GM19239 (cell line): ENCODE data around the gene CTSW.

Source experiments
- DNase-seq: peaks from one replicate; pipeline ENCODE4 v3.0.0; 2011; ENCODE audit warnings: low spot score; ENCODE audit not compliant: insufficient read length
- FAIRE-seq: peaks from 2 replicates; lab custom pipeline; 2011; peaks lifted over from hg19 to GRCh38; lab: Jason Lieb, UNC

Gene CTSW

DNA sequence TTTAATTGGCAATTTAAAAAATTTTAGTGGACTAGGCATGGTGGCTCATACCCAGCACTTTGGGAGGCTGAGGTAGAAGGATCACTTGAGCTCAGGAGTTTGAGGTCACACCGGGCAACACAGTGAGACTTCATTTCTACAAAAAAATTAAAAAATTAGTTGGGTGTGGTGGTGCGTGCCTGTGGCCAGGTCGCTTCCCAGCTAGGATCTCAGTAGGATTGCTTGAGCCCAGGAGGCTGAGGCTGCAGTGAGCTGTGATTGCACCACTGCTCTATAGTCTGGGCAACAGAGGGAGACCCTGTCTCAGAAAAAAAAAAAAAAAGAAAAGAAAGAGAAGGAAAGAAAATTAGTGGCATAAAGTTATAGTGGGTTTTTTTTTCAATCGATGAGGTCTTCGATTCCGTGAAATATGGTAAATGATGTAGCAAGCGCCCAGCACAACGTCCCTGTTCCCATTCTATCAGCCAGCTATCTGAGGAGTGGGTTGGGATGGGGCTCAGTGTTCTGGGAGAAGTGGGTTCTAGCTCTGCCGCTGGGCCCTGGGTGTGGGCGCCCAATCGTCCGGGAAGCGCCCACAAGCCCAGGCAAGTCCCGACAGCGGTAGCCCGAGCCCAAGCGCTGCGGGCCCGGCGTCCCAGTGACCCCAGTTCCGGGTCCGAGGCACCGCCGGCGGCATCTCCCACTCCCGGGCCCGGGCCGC, 19.2 kb downstream of the CTSW start:
- FAIRE-seq (no peak), DNase-seq (no peak)

DNA sequence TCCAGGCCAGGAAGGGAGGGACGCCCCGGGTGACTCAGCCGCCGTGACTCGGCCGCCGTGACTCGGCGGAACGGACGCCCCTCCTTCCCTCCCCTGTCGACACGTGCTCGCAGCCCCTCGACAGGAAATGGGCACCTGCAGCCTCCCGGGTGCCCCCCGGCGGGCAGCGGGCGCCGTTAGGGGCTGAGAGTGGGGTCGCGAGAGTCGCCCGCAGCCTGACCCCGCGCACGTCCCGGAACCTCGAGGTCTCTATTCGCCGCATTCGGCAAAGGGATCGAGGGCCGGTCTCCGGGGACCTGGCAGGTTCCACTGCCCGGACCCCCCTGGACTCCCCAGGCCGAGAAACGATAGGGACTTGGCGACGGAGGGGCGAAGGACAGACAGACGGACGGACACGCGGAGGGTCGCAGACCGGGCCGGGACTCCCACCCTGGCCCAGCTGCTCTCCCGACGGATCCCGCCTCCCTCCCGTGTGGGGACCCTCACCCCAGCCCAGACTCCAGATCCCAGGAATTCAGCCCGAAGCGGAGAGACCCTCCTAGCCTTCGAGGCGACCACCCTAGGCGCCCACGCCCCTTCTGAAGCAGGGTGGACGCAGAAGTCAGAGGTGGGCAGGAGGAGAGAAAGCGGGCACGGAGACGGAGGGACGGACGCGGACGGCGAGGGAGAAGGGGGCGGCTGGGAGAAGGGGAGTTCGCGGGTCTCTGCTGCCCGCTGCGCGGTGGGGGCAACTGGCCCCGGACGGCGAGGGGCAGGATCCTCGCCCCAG, 19.9 kb downstream of the CTSW start:
- FAIRE-seq: no peak
- DNase-seq: no peak

DNA sequence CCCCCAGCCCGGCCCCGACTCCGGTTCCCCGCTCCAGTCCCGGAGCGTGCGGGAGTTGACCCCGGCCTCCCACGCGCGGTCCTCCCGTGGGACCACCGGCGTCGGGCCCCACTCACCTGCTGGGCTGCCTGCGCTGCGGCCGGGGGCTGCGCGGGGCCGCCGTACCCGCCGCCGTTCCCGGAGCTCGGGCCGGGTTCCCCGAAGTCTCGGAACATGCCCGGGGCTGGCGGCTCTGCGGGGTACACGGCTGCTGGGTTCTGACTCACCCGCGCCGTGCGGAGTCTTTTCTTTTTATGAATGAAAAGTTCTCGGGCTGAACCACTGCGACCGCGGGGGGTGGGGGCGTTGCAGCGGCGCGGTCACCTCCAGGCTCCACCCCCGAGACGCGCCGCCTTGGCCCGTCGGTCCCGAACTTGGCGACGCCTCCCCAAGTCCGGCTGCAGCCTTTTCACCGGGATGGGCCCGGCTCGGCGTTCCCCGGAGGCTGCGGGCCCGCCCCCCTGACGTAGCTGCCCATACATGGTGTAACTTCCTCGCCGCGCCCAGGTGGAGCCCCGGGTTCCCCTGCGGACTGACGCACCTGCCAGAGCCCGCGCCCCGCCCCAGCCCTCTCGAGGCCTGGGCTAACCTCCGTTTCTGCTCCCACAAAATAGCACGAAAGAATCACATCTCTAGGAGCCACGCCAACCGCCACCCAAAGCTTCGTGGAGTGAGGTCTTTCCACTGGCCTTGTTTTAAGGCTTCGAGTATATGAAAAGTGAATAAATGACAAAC, 20.7 kb downstream of the CTSW start, which contains the start of gene FOSL1:
TSS of gene FOSL1 (minus strand) at position 264 of the 774 bp plus-strand sequence. CDS start at position 215, 49 bp downstream.
- peak; percentile 76 for DNase-seq
- peak; percentile 18 for FAIRE-seq

DNA sequence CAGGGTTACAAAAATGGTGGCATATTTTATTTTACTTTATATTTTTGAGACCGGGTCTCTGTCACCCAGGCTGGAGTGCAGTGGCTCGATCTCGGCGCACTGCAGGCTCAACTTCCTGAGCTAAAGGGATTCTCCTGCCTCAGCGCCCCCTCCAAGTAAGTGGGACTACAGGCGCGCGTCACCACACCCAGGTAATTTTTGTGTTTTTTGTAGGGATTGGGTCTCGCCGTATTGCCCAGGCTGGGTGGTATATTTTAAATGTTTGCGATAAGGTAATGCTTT, 21.2 kb downstream of the CTSW start:
- DNase-seq (no peak), FAIRE-seq (no peak)

DNA sequence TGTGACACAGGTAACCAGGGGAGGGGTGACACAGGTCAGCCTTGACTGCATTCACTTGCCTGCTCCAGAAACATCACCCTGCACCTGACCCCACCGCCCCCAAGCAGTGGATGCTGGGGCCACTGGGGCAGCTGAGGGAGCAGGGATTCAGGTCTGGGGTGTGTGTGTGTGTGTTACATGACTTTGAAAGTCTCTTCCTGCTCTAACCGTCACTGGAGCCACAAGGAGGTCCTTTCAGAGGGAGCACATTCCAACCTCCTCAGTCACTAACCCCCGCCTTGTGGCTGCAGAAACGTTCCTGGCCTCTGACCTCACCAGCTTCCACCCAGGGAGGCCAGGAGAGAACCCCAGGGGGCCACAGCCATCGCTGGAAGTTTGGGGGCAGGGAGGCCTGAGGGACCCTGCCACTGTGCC, 23.4 kb downstream of the CTSW start:
- FAIRE-seq: no peak
- no peak for DNase-seq

DNA sequence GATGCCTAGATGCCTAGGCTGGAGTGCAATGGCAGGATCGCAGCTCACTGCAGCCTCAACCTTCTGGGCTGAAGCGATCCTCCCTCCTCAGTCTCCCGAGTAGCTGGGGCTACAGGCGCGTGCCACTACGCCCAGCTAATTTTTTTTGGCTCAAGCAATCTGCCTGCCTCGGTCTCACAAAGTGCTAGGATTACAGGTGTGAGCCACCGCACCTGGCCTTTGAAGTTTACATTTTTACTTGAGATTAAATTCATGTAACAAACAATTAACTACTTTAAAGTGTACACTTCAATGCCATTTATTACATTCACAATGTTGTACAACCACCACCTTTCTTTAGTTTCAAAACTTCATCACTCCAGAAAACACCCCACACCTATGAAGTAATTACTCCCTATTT, 24.1 kb downstream of the CTSW start:
- FAIRE-seq (no peak), DNase-seq (no peak)

DNA sequence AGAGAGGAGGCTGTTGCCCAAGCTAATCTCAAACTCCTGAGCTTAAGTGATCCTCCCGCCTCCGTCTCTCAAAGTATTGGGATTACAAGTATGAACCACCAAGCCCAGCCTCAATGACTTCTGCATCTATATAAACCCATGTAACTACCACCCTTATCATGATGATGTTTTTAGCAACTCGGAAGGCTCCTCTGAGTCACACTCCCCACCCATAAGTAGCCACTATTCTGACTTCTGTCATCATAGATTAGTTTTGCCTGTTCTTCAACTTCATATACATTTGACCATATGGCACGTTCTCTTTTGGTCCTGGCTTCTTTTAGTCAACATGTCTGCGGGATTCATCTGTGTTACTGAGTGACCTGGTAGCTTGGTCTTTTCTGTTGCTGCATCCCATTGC, 27.0 kb downstream of the CTSW start:
- FAIRE-seq: no peak
- no peak for DNase-seq

DNA sequence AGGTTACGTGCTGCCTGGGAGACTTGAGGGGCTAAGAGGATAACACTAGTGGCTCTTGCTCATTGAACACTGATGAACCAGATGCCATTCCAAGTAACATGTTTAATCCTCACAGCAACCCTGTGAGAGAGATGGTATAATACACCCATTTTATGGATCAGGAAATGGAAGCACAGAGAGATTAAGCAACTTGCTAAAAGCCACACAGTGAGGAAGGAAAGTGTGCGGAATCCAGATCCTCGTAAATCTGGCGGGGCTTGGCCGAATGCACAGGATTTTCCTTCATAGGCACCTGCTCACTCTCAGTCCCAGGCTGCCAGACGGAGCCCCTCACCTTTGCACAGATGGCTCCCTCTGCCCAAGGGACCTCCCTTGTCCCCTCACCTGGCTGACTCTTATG, 28.2 kb downstream of the CTSW start:
- no peak for DNase-seq
- FAIRE-seq: no peak

DNA sequence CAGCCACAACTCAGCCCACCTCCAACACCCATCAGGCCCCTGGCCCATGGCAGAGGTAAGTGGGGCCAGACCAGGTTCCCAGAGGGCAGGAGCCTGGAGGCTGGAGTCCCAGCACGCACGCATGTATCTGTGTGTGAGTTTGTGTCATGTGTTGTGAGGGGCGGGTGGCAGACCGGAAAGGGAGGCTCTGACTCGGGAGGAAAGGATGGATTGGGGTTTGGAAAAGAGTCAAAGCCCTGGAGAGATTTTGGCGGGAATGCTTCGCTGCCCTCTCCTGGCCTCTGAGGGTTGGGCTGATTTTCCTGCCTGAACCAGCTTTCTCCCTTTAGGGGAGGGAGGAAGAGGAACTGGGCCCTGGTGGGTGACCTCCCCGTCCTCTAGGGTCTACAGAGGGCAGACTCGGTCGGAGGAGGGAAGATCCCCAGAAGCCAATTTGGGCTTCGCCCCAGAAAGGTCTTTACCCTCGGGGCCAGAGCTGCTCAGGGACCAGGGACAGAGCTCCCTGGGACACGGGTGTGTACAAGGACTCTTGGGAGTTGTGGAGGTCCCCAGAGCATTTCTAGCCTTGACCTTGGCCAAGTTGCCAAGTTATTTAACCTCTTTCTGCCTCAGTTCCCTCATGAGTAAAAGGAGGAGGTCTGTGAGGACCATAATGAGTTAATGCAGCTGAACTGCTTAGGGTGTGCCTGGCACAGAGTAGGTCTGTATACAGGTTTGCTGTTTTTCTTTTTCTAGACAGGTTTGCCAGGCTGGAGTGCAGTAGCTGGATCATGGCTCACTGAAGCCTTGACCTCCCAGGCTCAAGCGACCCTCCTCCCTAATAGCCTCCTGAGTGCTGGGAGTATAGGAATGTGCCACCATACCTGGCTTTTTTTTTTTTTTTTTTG, 32.3 kb downstream of the CTSW start:
- no peak for FAIRE-seq
- DNase-seq: no peak

DNA sequence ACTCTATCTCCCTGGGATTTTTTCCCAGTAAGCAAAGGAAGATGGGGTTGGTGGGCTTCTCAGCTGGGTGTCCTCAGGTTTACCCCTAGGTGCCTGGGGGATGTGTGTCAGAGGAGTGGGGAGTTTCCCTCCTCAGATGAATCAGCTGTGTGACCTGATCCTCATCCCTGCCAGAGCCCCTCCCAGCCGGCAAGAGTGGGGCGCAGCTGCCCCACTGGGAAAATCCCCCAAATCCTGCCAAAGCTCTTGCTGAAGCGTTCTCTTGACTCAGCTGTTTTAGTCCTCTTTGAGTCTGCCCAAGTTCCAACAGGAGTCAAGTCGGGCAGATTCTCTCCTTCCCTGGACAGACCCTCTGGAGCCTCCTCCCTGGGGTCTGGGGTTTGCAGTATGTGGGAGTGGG, 33.2 kb downstream of the CTSW start:
- DNase-seq: no peak
- no peak for FAIRE-seq

DNA sequence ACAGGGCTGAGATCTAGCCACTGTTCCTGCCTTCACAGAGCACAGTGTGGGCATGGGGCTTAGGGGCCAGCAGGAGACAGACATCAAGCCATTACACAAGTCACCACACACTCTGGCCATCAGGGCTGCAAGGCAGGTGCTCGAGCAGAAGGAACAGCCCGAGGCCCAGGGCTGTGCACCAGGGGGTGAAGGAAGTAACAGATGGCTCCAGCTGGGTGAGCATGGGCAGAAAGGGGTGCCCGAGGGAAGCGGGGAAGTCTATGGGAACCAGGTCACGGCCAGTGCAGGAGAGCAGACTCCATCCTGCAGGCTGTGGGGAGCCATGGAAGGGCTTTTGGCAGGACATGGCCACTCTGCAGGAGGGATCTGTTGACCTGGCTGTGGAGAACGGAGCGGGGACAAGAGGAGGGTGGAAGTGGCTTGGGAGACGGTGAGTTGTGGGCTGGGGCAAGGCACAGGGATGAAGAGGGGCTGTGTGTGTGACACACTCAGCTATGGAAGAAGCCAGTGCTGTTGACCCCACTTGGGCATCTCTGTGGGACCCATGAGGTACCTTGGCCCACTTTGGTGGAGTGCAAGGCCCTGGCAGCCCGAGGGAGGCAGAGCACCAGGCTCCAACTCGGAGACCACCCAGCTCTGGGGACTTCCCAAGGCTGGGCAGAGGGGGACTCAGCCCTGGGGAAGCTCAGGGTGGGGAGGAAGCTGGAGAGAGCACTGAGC, 35.6 kb downstream of the CTSW start:
- DNase-seq (no peak), FAIRE-seq (no peak)

DNA sequence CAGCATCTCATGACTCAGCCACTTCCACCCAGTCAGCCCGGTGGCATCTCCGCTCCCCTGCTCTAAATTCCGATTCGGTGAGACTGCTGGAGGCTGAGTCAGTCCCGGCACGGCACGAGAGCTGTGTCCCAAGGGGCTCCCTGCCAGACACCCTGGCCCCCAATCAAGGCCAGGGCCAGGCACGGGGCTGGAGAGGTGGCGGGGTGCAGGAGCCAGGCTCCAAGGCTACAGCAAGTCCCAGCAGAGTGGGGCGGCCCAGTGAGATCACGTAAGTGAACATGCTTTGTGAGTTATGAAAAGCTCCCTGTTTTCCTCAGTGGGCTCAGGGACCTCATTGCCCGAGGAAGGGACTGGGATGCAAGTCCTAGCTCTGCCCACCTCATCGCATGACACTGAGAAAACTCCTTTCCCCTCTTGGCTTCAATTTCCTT, 36.2 kb downstream of the CTSW start:
- FAIRE-seq (no peak), DNase-seq (no peak)

DNA sequence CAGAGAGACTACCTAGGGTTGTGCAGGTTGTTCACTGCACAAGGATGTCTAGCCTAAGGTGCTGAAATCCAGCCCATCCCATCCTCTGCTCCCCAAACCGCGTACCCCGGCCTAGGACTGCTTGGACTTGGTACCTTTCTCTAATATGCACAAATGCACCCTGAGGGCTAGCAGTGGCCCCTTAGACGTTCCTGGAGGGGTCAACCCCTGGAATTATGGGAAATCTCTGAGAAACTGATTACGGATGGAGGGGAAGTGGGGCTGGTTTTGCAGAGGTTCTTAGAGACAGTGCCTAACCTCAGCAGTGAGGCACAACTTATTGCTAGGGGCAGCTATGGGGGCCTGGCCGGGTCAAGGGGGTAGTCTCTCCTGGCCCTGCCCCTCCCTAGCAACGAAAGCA, 36.8 kb downstream of the CTSW start:
- no peak for FAIRE-seq

DNA sequence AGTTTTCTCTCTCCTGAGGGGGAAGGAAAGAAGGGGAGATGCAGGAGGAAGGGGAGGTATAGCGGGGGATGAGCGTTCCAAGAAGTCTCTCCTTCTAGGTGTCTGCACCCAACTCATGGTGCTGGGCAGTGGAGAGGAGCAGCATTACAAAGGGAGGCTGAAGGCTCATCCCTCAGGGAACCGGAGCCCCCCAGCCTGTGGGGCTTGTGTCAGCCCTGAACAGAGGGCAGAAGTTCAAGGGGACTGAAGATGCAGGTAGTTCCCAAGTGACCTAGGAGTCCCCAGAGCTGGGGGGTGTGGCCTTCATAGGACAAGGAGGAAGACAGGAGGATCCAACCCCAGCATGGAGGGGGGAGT, 37.4 kb downstream of the CTSW start:
- FAIRE-seq (no peak), DNase-seq (no peak)

More for the DNA sequence above, 36.8 kb downstream of the CTSW start:
- DNase-seq: no peak

DNA sequence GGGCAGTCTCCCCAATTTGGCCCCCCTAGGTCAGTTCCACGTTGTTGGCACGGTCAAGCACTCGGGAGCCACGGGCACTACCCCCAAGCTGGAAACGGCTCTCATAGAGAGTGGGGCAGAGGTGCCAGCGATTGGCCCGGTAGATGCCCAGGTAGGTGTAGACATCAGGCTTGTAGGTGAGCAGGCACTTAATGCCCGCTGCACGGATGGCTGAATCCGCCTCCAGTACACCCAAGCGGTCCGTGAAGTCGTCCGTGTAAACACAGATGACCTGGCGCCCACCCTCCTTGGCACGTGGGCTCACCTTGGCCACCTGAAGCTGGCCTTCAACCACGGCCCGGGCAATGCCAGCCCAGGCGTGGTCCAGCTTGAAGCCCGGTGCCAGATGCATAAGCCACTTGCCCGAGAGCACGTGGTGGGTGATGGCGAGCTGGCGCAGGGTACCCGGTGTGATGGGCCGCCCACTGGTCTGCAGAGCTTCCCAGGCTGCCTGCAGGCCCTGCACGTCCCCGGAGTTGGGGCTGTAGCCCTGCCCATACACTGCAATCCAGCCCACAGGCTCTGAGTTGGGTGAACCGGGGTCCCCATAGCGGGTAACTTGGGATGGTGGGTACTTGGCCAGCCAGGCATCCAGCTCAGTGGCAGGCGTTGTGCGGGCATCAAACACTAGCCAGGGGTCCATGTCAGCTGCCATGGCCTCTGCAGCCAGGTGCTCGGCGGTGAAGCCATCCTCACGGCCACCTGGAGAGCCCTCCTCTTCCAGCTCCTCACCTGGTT, 38.0 kb downstream of the CTSW start:
- DNase-seq: no peak
- FAIRE-seq: no peak

DNA sequence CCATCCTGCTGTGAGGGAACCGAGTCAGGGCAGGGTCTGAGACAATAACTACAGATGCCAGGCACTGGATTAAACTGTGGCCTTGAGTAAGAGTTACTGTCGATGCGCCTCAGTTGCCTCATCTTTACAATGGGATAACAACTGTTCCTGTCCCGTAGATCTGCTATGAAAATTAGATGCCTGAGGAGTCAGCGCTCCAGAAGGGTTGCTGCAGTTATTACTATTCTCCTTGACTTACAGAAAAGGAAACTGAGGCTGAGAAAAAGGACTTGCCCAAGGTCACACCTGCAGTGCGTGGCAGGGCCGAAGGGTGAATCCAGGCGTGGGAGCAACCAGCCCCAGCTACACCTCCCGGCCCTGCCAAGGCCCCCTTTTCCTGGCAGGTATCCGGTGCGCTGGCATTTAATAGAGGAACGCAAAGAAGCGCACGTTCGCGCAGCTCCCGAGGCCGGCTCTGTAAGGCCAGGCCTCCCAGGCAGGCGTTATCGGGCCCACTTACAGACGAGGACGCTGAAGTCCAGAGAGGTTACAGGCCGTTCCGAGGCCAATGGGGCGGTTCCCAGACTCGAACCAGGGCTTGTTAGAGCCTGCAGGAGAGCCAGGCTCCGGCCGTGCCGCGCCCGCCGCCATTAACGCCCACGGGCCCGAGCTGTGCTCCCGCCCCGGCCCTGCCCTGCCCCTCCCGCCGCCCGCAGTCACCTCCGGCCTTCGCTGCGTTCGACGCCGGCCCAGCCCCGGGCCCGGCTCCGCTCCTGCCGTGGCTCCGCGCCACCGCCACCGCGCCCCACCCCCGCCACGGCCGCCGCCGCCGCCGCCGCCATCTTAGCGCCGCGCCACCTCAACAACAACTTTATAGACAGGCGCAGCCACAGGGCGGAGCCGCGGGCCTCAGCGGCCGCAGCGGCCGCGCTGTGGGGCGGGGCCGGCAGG, 38.8 kb downstream of the CTSW start, which contains the start of gene C11orf68:
TSS of gene C11orf68 (minus strand) at position 852 of the 930 bp plus-strand sequence. CDS start at position 821, 31 bp downstream.
- peak; percentile 41 for DNase-seq
- peak; percentile 59 for FAIRE-seq

DNA sequence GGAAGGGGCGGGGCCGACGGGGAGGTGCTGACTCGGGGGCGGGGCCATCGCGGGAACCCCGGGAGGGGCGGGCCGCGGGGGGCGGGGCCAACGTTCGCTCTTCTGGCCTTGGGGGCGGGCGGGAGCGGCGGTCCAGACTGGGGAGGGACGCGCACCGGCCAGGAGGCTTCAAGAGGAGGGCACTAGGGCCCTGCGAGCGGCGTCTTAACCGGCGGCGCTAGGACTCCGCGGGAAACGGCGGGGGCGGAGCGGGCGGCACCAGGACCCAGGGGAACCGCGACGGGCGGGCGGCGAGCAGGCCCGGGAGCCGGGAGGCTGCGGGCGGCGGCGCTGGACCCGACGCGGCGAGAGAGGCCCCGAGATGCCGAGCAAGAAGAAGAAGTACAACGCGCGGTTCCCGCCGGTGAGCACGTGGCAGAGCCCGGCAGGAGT, 39.5 kb downstream of the CTSW start, which contains the start of gene DRAP1:
TSS of gene DRAP1 (plus strand) at position 286 of the 432 bp plus-strand sequence. CDS start at position 362, 76 bp downstream.
- FAIRE-seq (peak; percentile 81), DNase-seq (peak; percentile 97)
